ENCODE data around the gene GPC5.

GPC5 gene

GRCh38 chr13:92172191-92172590, 773.8 kb downstream of the GPC5 start:
- no peak for DNase-seq (ENCODE audit: low read depth)

DNA sequence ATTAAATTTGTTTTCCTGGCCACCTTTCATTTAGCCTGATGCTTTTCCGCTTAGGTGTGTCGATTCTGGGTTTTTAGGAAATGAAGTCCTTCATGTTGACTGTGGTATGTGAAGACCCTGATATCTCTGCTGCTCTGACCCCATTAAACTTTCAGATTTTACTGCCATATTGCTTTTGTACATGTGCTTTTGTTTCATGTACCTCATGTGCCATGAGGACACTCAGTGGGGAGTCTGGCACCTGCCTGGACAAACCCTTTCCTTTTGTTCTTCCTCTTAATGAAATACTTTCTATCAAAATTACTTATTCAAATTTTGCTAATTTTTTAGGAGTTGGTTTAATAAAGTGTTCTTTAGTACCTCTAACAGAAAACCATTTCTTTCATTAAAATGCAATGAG, 774.8 kb downstream of the GPC5 start:
- DNase-seq (ENCODE audit: low read depth), result no peak

DNA sequence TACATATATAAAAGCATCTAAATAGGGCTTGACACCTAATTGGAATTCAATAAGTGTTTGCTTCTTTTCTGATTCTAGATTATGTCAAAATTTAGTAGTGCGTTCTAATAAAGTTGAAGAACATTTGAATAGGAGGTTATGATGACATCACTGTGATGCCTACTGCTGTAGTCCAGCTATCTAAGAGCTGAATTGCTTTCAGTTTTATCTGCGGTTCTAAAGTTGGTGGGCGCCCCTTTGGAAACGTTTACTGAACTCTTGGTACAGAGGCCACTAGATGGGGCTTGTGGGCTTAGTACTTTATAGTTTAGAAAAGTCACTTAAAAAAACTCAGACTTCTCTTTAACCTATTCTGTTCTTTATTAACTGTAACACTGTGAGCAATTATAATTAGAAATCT, 776.9 kb downstream of the GPC5 start:
- no peak for DNase-seq (ENCODE audit: low read depth)

GRCh38 chr13:92177966-92178365, 779.5 kb downstream of the GPC5 start:
- no peak for DNase-seq (ENCODE audit: low read depth)

DNA sequence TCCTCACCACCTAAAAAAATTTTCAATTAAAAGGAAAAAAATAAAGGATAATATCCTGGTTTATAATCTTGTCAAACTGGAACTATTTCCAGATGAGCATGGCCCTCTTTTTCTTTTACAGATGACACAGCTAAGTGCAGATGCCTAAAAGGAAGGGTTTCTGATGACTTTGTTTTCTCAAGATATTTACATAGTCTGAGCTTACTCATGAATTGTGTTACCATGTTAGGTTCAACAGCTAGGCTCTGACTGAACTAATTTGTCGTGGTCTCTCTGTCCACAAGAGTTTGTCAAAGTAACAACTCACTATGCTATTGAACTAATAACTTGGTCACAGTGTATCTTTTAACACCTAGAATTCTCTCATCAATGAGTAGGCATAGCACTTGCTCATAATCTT, 780.8 kb downstream of the GPC5 start:
- no peak for DNase-seq (ENCODE audit: low read depth)

- DNase-seq (ENCODE audit: low read depth), result no peak
These were observed 789.1 kb downstream of the GPC5 start for GRCh38 chr13:92187378-92187989.

GRCh38 chr13:92188574-92188973, 790.2 kb downstream of the GPC5 start:
- no peak for DNase-seq (ENCODE audit: low read depth)

DNA sequence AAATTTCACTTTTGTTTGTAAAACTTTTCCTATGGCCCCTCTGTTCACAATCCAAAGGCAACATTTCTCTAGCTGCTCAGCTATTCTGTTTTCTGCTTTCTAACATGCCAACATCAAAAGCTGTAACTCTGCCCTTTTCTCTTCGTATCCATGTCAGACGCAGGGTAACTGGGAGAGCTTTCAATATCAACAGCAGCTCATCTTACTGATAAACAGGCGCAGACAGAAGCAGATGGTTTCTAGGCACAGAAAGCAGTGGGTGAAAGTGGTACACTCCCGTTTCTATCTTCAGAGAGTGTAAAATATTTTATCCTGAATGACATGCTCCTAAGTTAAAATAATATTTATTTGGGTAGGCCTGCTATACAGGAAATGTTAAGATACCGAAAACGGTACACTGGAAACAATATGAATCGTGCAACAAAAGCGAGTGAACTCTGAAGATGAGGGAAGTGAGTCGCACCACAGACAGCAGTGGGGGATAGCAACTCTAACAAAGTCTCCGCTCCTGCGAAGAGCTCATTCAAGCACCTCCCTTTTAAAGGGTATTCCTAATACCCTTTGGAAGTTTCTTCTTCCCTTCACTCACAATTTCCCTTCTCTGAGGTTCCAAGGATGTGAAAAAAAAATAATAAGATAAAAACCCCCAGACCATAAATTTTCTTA, 798.3 kb downstream of the GPC5 start:
- DNase-seq (ENCODE audit: low read depth), result no peak

GRCh38 chr13:92197669-92198068, 799.2 kb downstream of the GPC5 start:
- DNase-seq (ENCODE audit: low read depth), result no peak

DNA sequence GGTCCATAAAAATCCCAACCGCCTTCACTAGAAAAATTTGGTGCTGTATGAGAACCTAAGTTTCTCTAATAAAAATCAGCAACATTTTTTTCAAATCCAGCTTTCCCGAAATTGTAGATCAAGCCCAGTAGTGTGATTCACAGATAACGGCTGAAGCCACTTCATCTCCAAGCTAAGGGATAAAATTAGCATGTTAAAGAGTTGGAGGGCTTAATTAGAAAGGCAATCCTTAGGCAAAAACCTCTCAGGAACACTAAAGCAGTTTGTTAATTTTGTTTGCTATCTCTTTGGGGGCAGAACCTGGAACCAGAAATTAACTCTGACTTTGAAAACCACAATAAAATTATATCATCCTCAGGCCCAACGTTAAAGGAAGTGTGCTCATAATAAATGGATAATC, 820.2 kb downstream of the GPC5 start:
- DNase-seq (ENCODE audit: low read depth), result no peak

GRCh38 chr13:92221916-92222315, 823.5 kb downstream of the GPC5 start:
- no peak for DNase-seq (ENCODE audit: low read depth)

DNA sequence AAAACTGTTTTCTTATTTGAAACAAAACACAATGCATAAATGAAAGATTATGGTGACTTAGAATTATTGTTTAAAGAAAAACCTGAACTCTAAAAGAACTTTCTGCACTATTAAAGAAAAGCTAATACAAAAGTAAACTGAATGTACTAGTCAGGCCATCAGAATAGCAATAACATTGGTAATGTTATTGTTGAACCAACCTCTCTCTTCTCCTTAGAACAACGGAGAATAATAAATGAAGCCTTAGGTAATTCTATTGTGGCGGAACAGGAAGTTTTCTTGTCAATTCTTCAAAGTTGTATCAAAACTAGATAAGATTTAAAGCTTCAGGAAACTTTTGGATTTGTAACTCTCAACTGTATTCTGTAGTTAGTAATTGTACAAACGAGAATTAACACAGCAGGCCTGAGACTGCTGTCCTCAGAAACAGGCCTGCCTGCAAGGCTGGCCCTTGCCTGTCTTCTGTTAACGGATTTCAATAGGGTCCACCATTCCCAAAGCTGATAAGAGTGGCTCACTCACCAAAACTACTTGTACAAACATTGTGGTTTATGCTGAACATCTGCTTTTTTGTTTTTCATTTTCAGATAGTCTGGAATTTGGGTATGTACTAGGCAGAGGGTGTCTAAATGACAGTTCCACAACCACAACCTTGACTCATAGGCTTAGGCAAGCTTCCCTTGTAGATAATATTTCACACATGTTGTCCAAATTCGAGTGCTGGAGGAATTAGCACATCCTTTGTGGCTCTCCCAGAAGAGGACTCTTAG, 825.8 kb downstream of the GPC5 start:
- DNase-seq (ENCODE audit: low read depth), result no peak

GRCh38 chr13:92224825-92225224, 826.4 kb downstream of the GPC5 start:
- no peak for DNase-seq (ENCODE audit: low read depth)

DNA sequence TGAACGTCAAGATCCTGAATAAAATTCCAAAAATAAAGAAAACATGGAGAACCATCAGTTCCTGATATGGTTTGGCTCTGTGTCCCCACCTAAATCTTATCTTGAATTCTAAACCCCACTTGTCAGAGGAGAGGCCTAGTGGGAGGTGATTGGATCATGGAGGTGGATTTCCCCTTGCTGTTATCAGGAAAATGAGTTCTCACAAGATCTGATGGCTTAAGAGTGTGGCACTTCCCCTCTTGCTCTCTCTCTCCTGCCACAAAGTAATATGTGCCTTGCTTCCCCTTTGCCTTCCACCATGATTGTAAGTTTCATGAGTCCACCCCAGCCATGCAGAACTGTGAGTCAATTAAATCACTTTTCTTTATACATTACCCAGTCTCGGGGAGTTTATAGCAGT, 827.4 kb downstream of the GPC5 start:
- DNase-seq (ENCODE audit: low read depth), result no peak

GRCh38 chr13:92232871-92233270, 834.5 kb downstream of the GPC5 start:
- DNase-seq (ENCODE audit: low read depth), result no peak

GRCh38 chr13:92251671-92252210, 853.3 kb downstream of the GPC5 start:
- DNase-seq (ENCODE audit: low read depth), result no peak

GRCh38 chr13:92255526-92255925, 857.1 kb downstream of the GPC5 start:
- DNase-seq (ENCODE audit: low read depth), result no peak

DNA sequence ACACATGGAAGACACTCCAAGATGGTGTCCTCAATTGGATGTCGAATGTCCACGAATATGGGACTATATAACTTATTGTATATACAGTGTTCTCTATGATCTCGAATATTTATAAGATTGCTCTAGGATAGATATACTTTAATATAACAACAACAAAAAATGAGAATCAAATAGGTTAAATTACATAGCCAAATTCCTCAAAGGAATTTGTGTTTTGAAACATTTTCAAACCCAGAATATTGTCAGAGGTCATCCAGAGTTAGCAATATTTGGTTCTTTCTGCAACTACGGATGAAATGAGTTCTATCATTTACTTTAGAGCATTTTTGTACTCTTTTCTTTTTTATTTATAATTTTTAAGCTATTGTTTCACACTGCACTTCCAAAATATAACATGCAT, 857.8 kb downstream of the GPC5 start:
- DNase-seq (ENCODE audit: low read depth), result no peak

- no peak for DNase-seq (ENCODE audit: low read depth)
These were observed 860.6 kb downstream of the GPC5 start for GRCh38 chr13:92259046-92259445.

GRCh38 chr13:92259523-92259922, 861.1 kb downstream of the GPC5 start:
- no peak for DNase-seq (ENCODE audit: low read depth)

- DNase-seq (ENCODE audit: low read depth), result no peak
These were observed 861.9 kb downstream of the GPC5 start for GRCh38 chr13:92260363-92260762.

GRCh38 chr13:92262100-92262788, 863.8 kb downstream of the GPC5 start:
- no peak for DNase-seq (ENCODE audit: low read depth)

DNA sequence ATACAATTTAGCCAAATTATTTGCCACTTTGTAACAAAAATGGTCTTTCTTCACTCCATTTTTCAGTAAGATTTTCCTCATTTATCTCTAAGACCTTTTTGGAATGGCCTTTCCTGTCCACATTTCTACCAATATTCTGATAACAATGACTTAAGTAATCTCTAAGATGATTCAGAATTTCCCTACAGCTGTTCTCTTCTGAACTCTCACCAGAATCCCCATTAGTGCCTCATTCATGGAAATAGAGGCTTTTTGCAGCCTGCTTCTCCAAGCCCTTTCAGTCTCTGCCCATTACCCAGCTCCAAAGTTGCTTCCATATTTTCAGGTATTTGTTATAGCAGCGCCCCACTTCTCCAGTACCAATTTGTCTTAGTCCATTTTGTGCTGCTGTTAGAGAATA, 867.0 kb downstream of the GPC5 start:
- DNase-seq (ENCODE audit: low read depth), result no peak
